Caco-2 (cell line): Measurements from ENCODE around the gene WDR46. TPM values are rescaled to one million over a fixed set of nuclear protein-coding genes. Genes with fewer than 3 reads are reported as not detected.

Experiments used
- BruUV-seq: library from RNA; stranded (reverse); fragments of 400-500 nt; replicated peaks from 2 replicates; lab custom pipeline; 2021; lab: Mats Ljungman, UMichigan
- CTCF ChIA-PET: fragments of 300-600 bp; sonication (Branson Sonifier 250); formaldehyde crosslinking; loops from one replicate; lab custom pipeline; 2022; ENCODE audit warnings: antibody characterized with exemption; lab: Charles Lee
- POLR2A ChIA-PET: fragments of 300-600 bp; sonication (Branson Sonifier 250); formaldehyde crosslinking; loops from one replicate; lab custom pipeline; 2022; ENCODE audit warnings: antibody characterized with exemption; lab: Charles Lee
- DNase-seq, 2 experiments: peaks; one replicate each; pipeline versions ENCODE4 v3.0.0 to v3.0.0-alpha.2; 2020 to 2022
- H3K27me3 ChIP-seq: replicated peaks from 2 replicates; pipeline ENCODE4 v1.6.0; 2011; ENCODE audit warnings: low read length; ENCODE audit not compliant: control insufficient read depth, insufficient read depth
- H3K36me3 ChIP-seq: 2 replicates; pipeline ENCODE4 v1.5.1; 2011; ENCODE audit warnings: low read length; ENCODE audit not compliant: control insufficient read depth, insufficient read depth
- H3K4me1 ChIP-seq: fragments of 250-450 bp; sonication (Bioruptor Pico); 2 replicates; pipeline ENCODE4 v1.5.1; 2020; ENCODE audit warnings: mild to moderate bottlenecking
- H3K4me3 ChIP-seq: 2 replicates; pipeline ENCODE4 v1.5.1; 2011; ENCODE audit warnings: low read depth, mild to moderate bottlenecking, control low read depth, low read length
- H3K9me3 ChIP-seq: fragments of 250-450 bp; sonication (Bioruptor Pico); 2 replicates; pipeline ENCODE4 v1.5.1; 2020; ENCODE audit warnings: mild to moderate bottlenecking, moderate library complexity
- H3K27ac Mint-ChIP-seq: one replicate; pipeline ENCODE4 v1.8.0; 2022; ENCODE audit warnings: mixed read lengths; ENCODE audit not compliant: unreplicated experiment
- H3K27me3 Mint-ChIP-seq: one replicate; pipeline ENCODE4 v1.8.0; 2022; ENCODE audit warnings: mixed read lengths; ENCODE audit not compliant: insufficient read depth, unreplicated experiment
- H3K36me3 Mint-ChIP-seq: one replicate; pipeline ENCODE4 v1.8.0; 2022; ENCODE audit warnings: mild to moderate bottlenecking, mixed read lengths; ENCODE audit not compliant: insufficient read depth, unreplicated experiment
- H3K4me1 Mint-ChIP-seq: one replicate; pipeline ENCODE4 v1.8.0; 2022; ENCODE audit warnings: low read depth, mixed read lengths; ENCODE audit not compliant: unreplicated experiment
- H3K4me3 Mint-ChIP-seq: one replicate; pipeline ENCODE4 v1.8.0; 2022; ENCODE audit warnings: mild to moderate bottlenecking, moderate library complexity, mixed read lengths; ENCODE audit not compliant: unreplicated experiment
- H3K9me3 Mint-ChIP-seq: one replicate; pipeline ENCODE4 v1.8.0; 2022; ENCODE audit warnings: mixed read lengths; ENCODE audit not compliant: unreplicated experiment
- CTCF ChIP-seq, 2 experiments: fragments of 200-600 bp in 1 of 2; IDR thresholded peaks; 1 replicate in 1 of 2; 2 replicates in 1 of 2; pipeline versions ENCODE4 v1.5.1 to v1.8.0; 2011 to 2022; ENCODE audit warnings: antibody characterized with exemption in 1 of 2, control low read depth in 1 of 2, inconsistent platforms in 1 of 2, low read depth in 1 of 2, low read length in 1 of 2, mild to moderate bottlenecking in 1 of 2, moderate library complexity in 1 of 2; ENCODE audit not compliant: insufficient read depth in 1 of 2, severe bottlenecking in 1 of 2, unreplicated experiment in 1 of 2
- intact Hi-C: fragments of 100-400 bp; cut with micrococcal nuclease; formaldehyde crosslinking; loops from one replicate; pipeline ENCODE4 v1.10.0; 2022; ENCODE audit not compliant: unreplicated experiment
- total RNA-seq: library from RNA; stranded (reverse); gene quantifications from 2 replicates; pipeline ENCODE4 v1.2.3, GENCODE V29; 2022

WDR46 gene
- total RNA-seq, 1 experiment from 2014 or later = 58.2 TPM

- Mint-ChIP-seq H3K27me3 (no peaks in the 10 kb centered on the region), H3K36me3 (peaks cover 33% of the 10 kb centered on the region), H3K27ac (no peak overlapping the region), H3K4me1 (peaks cover 10% of the 10 kb centered on the region), H3K4me3 (no peak overlapping the region), H3K9me3 (no peaks in the 10 kb centered on the region)
- Histone ChIP-seq H3K9me3 (no peaks in the 10 kb centered on the region), H3K4me1 (peaks cover 5% of the 10 kb centered on the region; the same call in 1 of the 2 replicates), H3K4me3 (no peak overlapping the region), H3K27me3 (no peaks in the 10 kb centered on the region), H3K36me3 (no peaks in the 10 kb centered on the region)
- CTCF ChIA-PET = no interaction called here
- DNase-seq = no peak
- POLR2A ChIA-PET = no interaction called here
- intact Hi-C loops = no loop called here
- no TSS peak for BruUV-seq
- no peak for TF ChIP-seq CTCF (IDR thresholded peaks at IDR 0.05; ENCODE audit: insufficient read depth in 1 of 2, low read depth in 1 of 2, low read length in 1 of 2, severe bottlenecking in 1 of 2, unreplicated experiment in 1 of 2)
Observed at GRCh38 chr6:33251395-33252012, 37.5 kb downstream of the WDR46 start.

- H3K27me3 Mint-ChIP-seq = no peaks in the 10 kb centered on the region
- no peak overlapping the region for H3K4me3 Mint-ChIP-seq
- no TSS peak for BruUV-seq
- no peak for TF ChIP-seq CTCF (IDR thresholded peaks at IDR 0.05; ENCODE audit: insufficient read depth in 1 of 2, low read depth in 1 of 2, low read length in 1 of 2, severe bottlenecking in 1 of 2, unreplicated experiment in 1 of 2)
- H3K4me1 Mint-ChIP-seq = peaks cover 10% of the 10 kb centered on the region
- no peaks in the 10 kb centered on the region for H3K9me3 Mint-ChIP-seq
- intact Hi-C loops = no loop called here
- CTCF ChIA-PET = no interaction called here
- POLR2A ChIA-PET = no interaction called here
- Histone ChIP-seq H3K4me1 (peaks cover 5% of the 10 kb centered on the region; the same call in 1 of the 2 replicates), H3K9me3 (no peaks in the 10 kb centered on the region), H3K36me3 (no peaks in the 10 kb centered on the region; the same call in 1 of the 2 replicates), H3K4me3 (no peak overlapping the region), H3K27me3 (no peaks in the 10 kb centered on the region)
- no peak for DNase-seq
- H3K27ac Mint-ChIP-seq = no peak overlapping the region
- peaks cover 30% of the 10 kb centered on the region for H3K36me3 Mint-ChIP-seq
Observed at GRCh38 chr6:33250731-33251130, 38.3 kb downstream of the WDR46 start.

GRCh38 chr6:33249732-33250630 lies 39.1 kb downstream of the WDR46 start:
- no peaks in the 10 kb centered on the region for H3K9me3 ChIP-seq
- BruUV-seq = TSS peak; percentile 58
- Mint-ChIP-seq H3K4me3 (peak overlapping the region; percentile 85), H3K27me3 (no peaks in the 10 kb centered on the region), H3K36me3 (peaks cover 27% of the 10 kb centered on the region), H3K27ac (peak overlapping the region; percentile 75), H3K9me3 (no peaks in the 10 kb centered on the region), H3K4me1 (peaks cover 10% of the 10 kb centered on the region)
- no peaks in the 10 kb centered on the region for H3K27me3 ChIP-seq
- DNase-seq = no peak
- intact Hi-C loops = loop anchor here (1.0 to 2.0 kb wide), 3 partner anchors 21 to 356 kb away; partner anchors contain the start of gene VPS52
- CTCF ChIA-PET = interaction anchor here (0.6 to 2.1 kb wide), 8 partner anchors 12 to 356 kb away, joined by 3 to 15 read pairs (median 4); partner anchors contain the start of genes RING1, RPS18 and VPS52
- peaks cover 5% of the 10 kb centered on the region; the same call in 1 of the 2 replicates for H3K4me1 ChIP-seq
- no peaks in the 10 kb centered on the region; the same call in 1 of the 2 replicates for H3K36me3 ChIP-seq
- TF ChIP-seq CTCF (IDR thresholded peaks at IDR 0.05; ENCODE audit: insufficient read depth in 1 of 2, low read depth in 1 of 2, low read length in 1 of 2, severe bottlenecking in 1 of 2, unreplicated experiment in 1 of 2) = no peak
- POLR2A ChIA-PET = interaction anchor here (0.5 to 2.7 kb wide), 5 partner anchors 21 to 278 kb away, joined by 3 to 18 read pairs (median 11); partner anchors contain the start of genes PFDN6, RING1, RPS18 and VPS52
- H3K4me3 ChIP-seq = peak overlapping the region; percentile 49
